ENCODE measurements around the gene SHTN1. TPM values are rescaled to one million over a fixed set of nuclear protein-coding genes. Genes with fewer than 3 reads are reported as not detected.

The SHTN1 gene
- total RNA-seq, 2 experiments from 2014 or later, result not detected

GRCh38 chr10:116947841-116948529 is 57.0 kb downstream of the SHTN1 start:
- Mint-ChIP-seq H3K27me3 (ENCODE audit: low read depth) (no peaks in the 10 kb centered on the region), H3K36me3 (ENCODE audit: low read depth) (no peaks in the 10 kb centered on the region), H3K4me1 (ENCODE audit: low read depth) (no peaks in the 10 kb centered on the region), H3K27ac (no peak overlapping the region), H3K9me3 (ENCODE audit: insufficient read depth) (no peaks in the 10 kb centered on the region), H3K4me3 (no peak overlapping the region)
- ChIA-PET POLR2A (no interaction called here), CTCF (no interaction called here)
- ATAC-seq (no peak), DNase-seq (no peak)

GRCh38 chr10:116944911-116945310 is 60.1 kb downstream of the SHTN1 start:
- DNase-seq (no peak), ATAC-seq (no peak)
- Mint-ChIP-seq H3K9me3 (ENCODE audit: insufficient read depth) (no peaks in the 10 kb centered on the region), H3K4me1 (ENCODE audit: low read depth) (no peaks in the 10 kb centered on the region), H3K4me3 (no peak overlapping the region), H3K27ac (no peak overlapping the region), H3K36me3 (ENCODE audit: low read depth) (no peaks in the 10 kb centered on the region), H3K27me3 (ENCODE audit: low read depth) (no peaks in the 10 kb centered on the region)
- CTCF ChIA-PET, result no interaction called here
- POLR2A ChIA-PET, result no interaction called here

- Mint-ChIP-seq H3K27ac (no peak overlapping the region), H3K4me1 (ENCODE audit: low read depth) (no peaks in the 10 kb centered on the region), H3K36me3 (ENCODE audit: low read depth) (no peaks in the 10 kb centered on the region), H3K27me3 (ENCODE audit: low read depth) (no peaks in the 10 kb centered on the region), H3K4me3 (no peak overlapping the region), H3K9me3 (ENCODE audit: insufficient read depth) (no peaks in the 10 kb centered on the region)
- ATAC-seq (no peak), DNase-seq (no peak)
- CTCF ChIA-PET, result no interaction called here
- POLR2A ChIA-PET, result no interaction called here
These were observed 73.2 kb downstream of the SHTN1 start for GRCh38 chr10:116931806-116932205.

- Mint-ChIP-seq H3K27ac (no peak overlapping the region), H3K4me3 (no peak overlapping the region), H3K36me3 (ENCODE audit: low read depth) (no peaks in the 10 kb centered on the region), H3K4me1 (ENCODE audit: low read depth) (no peaks in the 10 kb centered on the region), H3K27me3 (ENCODE audit: low read depth) (no peaks in the 10 kb centered on the region), H3K9me3 (ENCODE audit: insufficient read depth) (no peaks in the 10 kb centered on the region)
- ATAC-seq (no peak), DNase-seq (no peak)
- ChIA-PET POLR2A (no interaction called here), CTCF (no interaction called here)
These were observed 78.6 kb downstream of the SHTN1 start for GRCh38 chr10:116926426-116926825.

- no peak overlapping the region for H3K27ac Mint-ChIP-seq
- H3K9me3 Mint-ChIP-seq (ENCODE audit: insufficient read depth), result no peaks in the 10 kb centered on the region
- no peak for ATAC-seq
- DNase-seq, result no peak
- ChIA-PET POLR2A (no interaction called here), CTCF (no interaction called here)
- H3K36me3 Mint-ChIP-seq (ENCODE audit: low read depth), result no peaks in the 10 kb centered on the region
- H3K4me3 Mint-ChIP-seq, result no peak overlapping the region
- H3K4me1 Mint-ChIP-seq (ENCODE audit: low read depth), result no peaks in the 10 kb centered on the region
- H3K27me3 Mint-ChIP-seq (ENCODE audit: low read depth), result no peaks in the 10 kb centered on the region
These were observed 79.9 kb downstream of the SHTN1 start for GRCh38 chr10:116925056-116925455.

GRCh38 chr10:116919706-116920105 is 85.3 kb downstream of the SHTN1 start:
- Mint-ChIP-seq H3K4me3 (no peak overlapping the region), H3K27me3 (ENCODE audit: low read depth) (peaks cover 2% of the 10 kb centered on the region), H3K36me3 (ENCODE audit: low read depth) (no peaks in the 10 kb centered on the region), H3K9me3 (ENCODE audit: insufficient read depth) (no peaks in the 10 kb centered on the region), H3K4me1 (ENCODE audit: low read depth) (no peaks in the 10 kb centered on the region), H3K27ac (no peak overlapping the region)
- ChIA-PET POLR2A (no interaction called here), CTCF (no interaction called here)
- no peak for DNase-seq
- ATAC-seq, result no peak

- Mint-ChIP-seq H3K27ac (no peak overlapping the region), H3K4me1 (ENCODE audit: low read depth) (no peaks in the 10 kb centered on the region), H3K36me3 (ENCODE audit: low read depth) (no peaks in the 10 kb centered on the region), H3K4me3 (no peak overlapping the region), H3K9me3 (ENCODE audit: insufficient read depth) (no peaks in the 10 kb centered on the region), H3K27me3 (ENCODE audit: low read depth) (peaks cover 2% of the 10 kb centered on the region)
- ChIA-PET POLR2A (no interaction called here), CTCF (no interaction called here)
- DNase-seq, result no peak
- ATAC-seq, result no peak
These were observed 85.8 kb downstream of the SHTN1 start for GRCh38 chr10:116919164-116919563.

- H3K9me3 Mint-ChIP-seq (ENCODE audit: insufficient read depth), result no peaks in the 10 kb centered on the region
- DNase-seq (no peak), ATAC-seq (no peak)
- ChIA-PET POLR2A (no interaction called here), CTCF (no interaction called here)
- no peak overlapping the region for H3K4me3 Mint-ChIP-seq
- H3K27me3 Mint-ChIP-seq (ENCODE audit: low read depth), result peaks cover 2% of the 10 kb centered on the region
- H3K27ac Mint-ChIP-seq, result no peak overlapping the region
- no peaks in the 10 kb centered on the region for H3K36me3 Mint-ChIP-seq (ENCODE audit: low read depth)
- H3K4me1 Mint-ChIP-seq (ENCODE audit: low read depth), result no peaks in the 10 kb centered on the region
These were observed 86.4 kb downstream of the SHTN1 start for GRCh38 chr10:116918583-116918982.

GRCh38 chr10:116917481-116917880 is 87.5 kb downstream of the SHTN1 start:
- POLR2A ChIA-PET, result no interaction called here
- H3K4me1 Mint-ChIP-seq (ENCODE audit: low read depth), result no peaks in the 10 kb centered on the region
- CTCF ChIA-PET, result no interaction called here
- H3K27me3 Mint-ChIP-seq (ENCODE audit: low read depth), result peaks cover 2% of the 10 kb centered on the region
- no peak for ATAC-seq
- H3K36me3 Mint-ChIP-seq (ENCODE audit: low read depth), result no peaks in the 10 kb centered on the region
- H3K27ac Mint-ChIP-seq, result no peak overlapping the region
- no peak overlapping the region for H3K4me3 Mint-ChIP-seq
- no peak for DNase-seq
- H3K9me3 Mint-ChIP-seq (ENCODE audit: insufficient read depth), result no peaks in the 10 kb centered on the region

GRCh38 chr10:116915340-116915739 is 89.6 kb downstream of the SHTN1 start:
- CTCF ChIA-PET, result no interaction called here
- POLR2A ChIA-PET, result no interaction called here
- H3K27ac Mint-ChIP-seq, result no peak overlapping the region
- ATAC-seq (no peak), DNase-seq (no peak)
- H3K4me3 Mint-ChIP-seq, result no peak overlapping the region
- H3K4me1 Mint-ChIP-seq (ENCODE audit: low read depth), result no peaks in the 10 kb centered on the region
- H3K36me3 Mint-ChIP-seq (ENCODE audit: low read depth), result no peaks in the 10 kb centered on the region
- H3K27me3 Mint-ChIP-seq (ENCODE audit: low read depth), result peaks cover 2% of the 10 kb centered on the region
- no peaks in the 10 kb centered on the region for H3K9me3 Mint-ChIP-seq (ENCODE audit: insufficient read depth)

- Mint-ChIP-seq H3K4me3 (no peak overlapping the region), H3K4me1 (ENCODE audit: low read depth) (no peaks in the 10 kb centered on the region), H3K36me3 (ENCODE audit: low read depth) (no peaks in the 10 kb centered on the region), H3K9me3 (ENCODE audit: insufficient read depth) (no peaks in the 10 kb centered on the region), H3K27me3 (ENCODE audit: low read depth) (peaks cover 2% of the 10 kb centered on the region), H3K27ac (no peak overlapping the region)
- ATAC-seq (no peak), DNase-seq (no peak)
- POLR2A ChIA-PET, result no interaction called here
- CTCF ChIA-PET, result no interaction called here
These were observed 91.3 kb downstream of the SHTN1 start for GRCh38 chr10:116913695-116914094.

- H3K36me3 Mint-ChIP-seq (ENCODE audit: low read depth), result no peaks in the 10 kb centered on the region
- H3K9me3 Mint-ChIP-seq (ENCODE audit: insufficient read depth), result no peaks in the 10 kb centered on the region
- ATAC-seq (no peak), DNase-seq (no peak)
- ChIA-PET POLR2A (no interaction called here), CTCF (no interaction called here)
- no peaks in the 10 kb centered on the region for H3K4me1 Mint-ChIP-seq (ENCODE audit: low read depth)
- no peak overlapping the region for H3K27ac Mint-ChIP-seq
- H3K27me3 Mint-ChIP-seq (ENCODE audit: low read depth), result peaks cover 2% of the 10 kb centered on the region
- no peak overlapping the region for H3K4me3 Mint-ChIP-seq
These were observed 92.8 kb downstream of the SHTN1 start for GRCh38 chr10:116912162-116912561.

- H3K4me3 Mint-ChIP-seq, result no peak overlapping the region
- ATAC-seq, result no peak
These were observed 94.1 kb downstream of the SHTN1 start for GRCh38 chr10:116910910-116911309.

More at GRCh38 chr10:116910910-116911309, 94.1 kb downstream of the SHTN1 start:
- H3K27me3 Mint-ChIP-seq (ENCODE audit: low read depth), result peaks cover 2% of the 10 kb centered on the region
- CTCF ChIA-PET, result no interaction called here
- H3K27ac Mint-ChIP-seq, result no peak overlapping the region
- no peaks in the 10 kb centered on the region for H3K4me1 Mint-ChIP-seq (ENCODE audit: low read depth)
- H3K9me3 Mint-ChIP-seq (ENCODE audit: insufficient read depth), result no peaks in the 10 kb centered on the region
- no peaks in the 10 kb centered on the region for H3K36me3 Mint-ChIP-seq (ENCODE audit: low read depth)
- DNase-seq, result no peak
- POLR2A ChIA-PET, result no interaction called here

All from activated CD8-positive, alpha-beta T cell treated with anti-CD3 and anti-CD28 coated beads, Interleukin-2, amount 10 ng/mL, durations not matched to agents 7 days and 5 days (primary cell).